ENCODE measurements around the gene ARHGEF2.

ARHGEF2 gene

GRCh38 chr1:155970531-155971167 is 7.7 kb downstream of the ARHGEF2 start:
- DNase-seq: no peak

DNA sequence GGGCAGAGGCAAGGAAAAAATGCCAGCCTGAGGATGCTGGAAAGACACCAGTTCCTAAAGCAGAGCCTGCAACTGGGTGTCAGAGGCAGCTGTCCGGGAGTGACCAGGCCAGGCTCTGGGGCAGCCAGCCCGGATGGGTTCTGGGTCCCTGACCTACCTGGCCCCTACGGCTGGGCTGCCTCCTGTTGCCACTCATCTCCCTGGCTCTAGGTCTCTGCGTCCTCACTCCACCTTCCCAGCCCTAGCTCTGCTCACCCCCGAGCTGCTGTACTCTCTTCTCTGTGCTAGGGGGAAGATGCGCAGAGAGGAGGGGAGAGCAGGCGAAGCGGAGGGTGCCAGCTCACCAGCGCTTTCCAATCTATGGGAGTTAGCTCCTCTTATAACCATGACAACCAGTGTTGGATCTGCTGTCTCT is 9.0 kb downstream of the ARHGEF2 start:
- DNase-seq: no peak

GRCh38 chr1:155968670-155969069 is 9.7 kb downstream of the ARHGEF2 start:
- no peak for DNase-seq

DNA sequence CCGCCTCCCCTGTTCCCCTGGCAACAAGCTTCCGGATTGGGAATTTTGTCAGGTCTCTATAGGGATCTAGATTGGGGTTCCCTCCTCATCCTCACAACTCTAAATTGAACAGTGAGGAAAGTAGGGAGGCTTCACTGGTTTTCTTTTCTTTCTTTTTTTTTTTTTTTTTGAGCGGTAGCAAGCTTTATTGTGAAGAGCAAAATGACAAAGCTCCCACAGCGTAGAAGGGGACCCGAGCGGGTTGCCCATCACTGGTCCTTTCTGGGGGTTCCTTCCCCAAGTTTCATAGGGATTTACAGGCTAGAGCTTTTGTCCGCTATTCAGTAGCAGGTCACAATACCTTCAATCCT is 10.3 kb downstream of the ARHGEF2 start:
- DNase-seq: no peak

GRCh38 chr1:155967341-155968050 is 10.9 kb downstream of the ARHGEF2 start:
- no peak for DNase-seq

- no peak for DNase-seq
These were observed 11.6 kb downstream of the ARHGEF2 start for GRCh38 chr1:155966750-155967149.

- no peak for DNase-seq
These were observed 12.2 kb downstream of the ARHGEF2 start for GRCh38 chr1:155966135-155966534.

DNA sequence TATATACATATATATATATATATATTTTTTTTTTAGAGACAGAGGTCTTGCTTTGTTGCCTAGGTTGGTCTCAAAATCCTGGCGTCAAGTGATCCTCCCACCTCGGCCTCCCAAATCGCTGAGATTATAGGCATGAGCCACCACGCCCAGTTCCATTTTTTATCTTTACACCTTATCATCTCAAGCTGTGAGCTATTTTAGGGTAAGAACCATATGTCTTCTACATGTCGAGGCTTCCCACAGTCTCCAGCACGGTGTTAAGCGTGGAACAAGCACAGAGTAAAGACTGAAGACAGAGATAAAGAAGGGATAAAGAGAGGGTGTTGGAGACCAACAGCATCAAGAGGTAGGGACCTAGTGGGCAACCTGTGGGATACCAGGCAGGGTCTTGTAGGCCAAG is 14.2 kb downstream of the ARHGEF2 start:
- no peak for DNase-seq

- DNase-seq: no peak
These were observed 15.6 kb downstream of the ARHGEF2 start for GRCh38 chr1:155962599-155963211.

DNA sequence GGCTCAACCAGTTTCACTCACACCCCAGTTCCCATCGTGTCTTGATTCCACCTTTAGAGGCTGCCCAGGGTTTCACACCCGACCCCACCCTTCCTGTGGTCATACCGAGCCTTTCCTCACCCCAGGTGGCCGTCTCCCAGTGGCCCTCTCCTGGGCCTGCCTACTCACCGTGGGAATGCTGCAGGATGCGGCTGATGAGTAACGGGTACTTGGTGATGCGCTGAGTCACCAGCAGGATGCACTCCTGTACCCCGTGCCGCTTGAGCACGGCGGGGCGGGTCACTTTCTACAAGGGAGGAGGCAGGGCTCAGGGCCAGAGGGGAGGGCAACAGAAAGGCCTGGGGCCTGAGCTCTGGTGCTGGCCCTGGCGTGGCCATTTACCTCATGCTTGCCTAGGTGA is 16.4 kb downstream of the ARHGEF2 start:
- DNase-seq: no peak

DNA sequence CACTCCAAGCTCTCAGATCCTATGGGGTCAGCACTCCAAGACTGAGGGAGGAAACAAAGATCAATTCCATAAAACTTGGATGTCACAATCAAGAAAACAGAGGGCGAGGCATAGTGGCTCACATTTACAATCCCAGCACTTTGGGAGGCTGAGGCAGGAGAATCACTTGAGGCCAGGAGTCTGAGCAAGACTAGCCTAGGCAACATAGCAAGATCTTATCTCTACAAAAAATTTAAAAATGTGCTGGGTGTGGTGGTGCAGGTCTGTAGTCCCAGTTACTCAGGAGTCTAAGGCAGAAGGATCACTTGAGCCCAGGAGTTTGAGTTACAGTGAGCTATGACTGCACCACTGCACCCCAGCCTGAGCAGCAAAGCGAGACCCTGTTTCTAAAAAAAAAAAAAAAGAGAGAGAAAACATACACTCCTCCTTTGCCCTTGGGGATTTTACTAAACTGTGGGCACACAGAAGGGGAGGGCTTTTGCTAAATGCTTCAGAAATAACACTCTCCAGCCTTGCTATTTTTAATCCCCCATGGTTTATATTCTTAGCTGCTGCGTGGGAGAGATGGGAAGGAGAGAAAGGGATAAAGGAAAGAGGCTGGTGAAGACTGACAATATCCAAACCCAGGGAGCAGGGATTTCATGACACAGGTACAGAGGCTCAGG is 18.1 kb downstream of the ARHGEF2 start:
- DNase-seq: no peak

- DNase-seq: no peak
These were observed 20.9 kb downstream of the ARHGEF2 start for GRCh38 chr1:155957411-155957915.

GRCh38 chr1:155954645-155955044 is 23.7 kb downstream of the ARHGEF2 start:
- no peak for DNase-seq

DNA sequence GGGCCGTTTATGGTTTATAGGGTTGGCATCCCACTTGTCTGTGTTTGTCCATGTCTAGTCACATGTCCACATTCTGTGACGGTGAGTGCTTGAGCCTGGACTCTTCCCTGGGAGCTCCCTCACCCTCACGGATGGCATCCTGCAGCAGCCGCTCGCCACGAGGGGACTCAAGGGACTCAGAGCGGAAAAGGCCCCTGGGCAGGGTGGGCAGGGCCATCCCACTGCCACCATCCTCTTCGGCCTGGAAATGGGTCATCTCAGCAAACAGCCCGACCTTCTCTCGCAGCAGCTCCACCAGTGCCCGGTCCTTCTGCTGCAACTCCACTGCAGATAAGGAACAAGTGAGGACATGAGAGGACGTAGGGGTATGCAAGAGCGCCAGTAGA is 25.8 kb downstream of the ARHGEF2 start:
- DNase-seq: no peak

DNA sequence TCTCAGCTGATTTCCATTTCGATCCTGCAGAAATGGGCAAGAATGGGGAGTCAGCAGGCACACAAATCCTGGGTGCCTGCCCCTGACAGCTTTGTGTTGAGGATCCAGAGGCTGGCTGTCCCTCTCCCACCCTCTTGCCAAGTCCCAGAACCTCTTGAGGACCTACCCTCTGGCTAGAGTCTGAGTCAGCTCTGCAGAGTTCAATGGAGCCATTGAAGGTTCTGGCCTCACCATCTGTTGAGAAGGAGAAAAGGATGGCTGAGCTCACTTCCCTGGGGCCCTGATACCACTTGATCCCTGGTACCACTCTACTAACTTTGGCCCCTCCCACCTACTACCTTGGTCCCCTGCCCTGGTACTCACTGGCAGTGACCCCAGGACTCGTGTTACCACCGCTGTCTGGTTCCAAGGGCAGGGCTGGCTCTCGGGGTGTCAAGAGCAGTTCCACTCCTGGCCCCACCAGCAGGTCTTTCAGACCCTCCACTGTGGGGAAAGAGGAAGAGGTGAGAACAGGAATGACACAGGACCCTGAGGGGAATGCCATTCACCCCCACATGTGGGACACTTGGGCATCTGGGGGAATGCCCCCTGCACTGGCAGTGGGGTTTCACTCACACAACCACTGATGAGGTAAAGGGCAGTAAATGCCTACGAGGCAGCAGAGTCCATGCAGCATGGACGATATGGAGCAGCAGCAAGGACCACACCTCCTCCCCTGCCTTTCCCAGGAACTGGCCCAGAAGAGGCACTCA is 26.4 kb downstream of the ARHGEF2 start:
- no peak for DNase-seq

- DNase-seq: no peak
These were observed 27.5 kb downstream of the ARHGEF2 start for GRCh38 chr1:155950829-155951228.

DNA sequence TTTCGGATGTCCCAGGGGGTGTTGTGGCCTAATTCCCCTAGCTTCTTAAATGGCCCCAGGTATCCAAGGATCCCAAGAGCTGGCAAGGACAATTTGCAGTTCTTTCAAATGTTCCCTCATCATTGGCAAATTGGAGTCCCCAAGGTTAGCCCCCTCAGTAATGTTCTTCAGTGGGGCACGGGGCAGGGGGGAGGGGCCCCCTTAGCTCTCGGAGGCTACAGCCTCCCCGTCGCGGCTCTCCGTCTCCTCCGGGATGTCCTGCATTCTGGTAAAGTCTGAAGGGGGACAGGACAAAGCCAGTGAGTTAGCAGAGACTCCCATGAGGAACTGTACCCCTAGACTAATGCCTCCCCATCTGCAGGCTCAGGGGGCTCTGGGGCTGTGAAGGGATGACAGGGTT is 30.6 kb downstream of the ARHGEF2 start:
- DNase-seq: no peak

DNA sequence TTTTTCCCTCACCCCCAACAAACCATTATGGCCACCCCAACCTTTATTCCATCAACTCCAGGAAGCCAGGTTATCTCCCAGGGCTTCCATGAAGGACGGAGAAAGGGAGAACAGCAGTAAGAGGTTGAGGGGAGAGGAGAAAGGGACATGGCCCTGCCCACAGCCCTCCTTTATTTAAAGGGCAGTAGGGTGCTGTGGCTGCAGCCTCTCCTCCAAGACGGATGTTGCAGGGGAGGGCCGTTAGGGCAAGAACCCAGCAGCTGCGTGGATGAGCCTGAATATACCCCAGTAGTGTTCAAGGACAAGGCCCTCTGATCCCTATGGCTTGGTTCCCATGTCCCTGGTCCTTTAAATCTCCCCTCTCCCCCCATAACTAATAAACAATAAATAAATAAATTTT is 31.1 kb downstream of the ARHGEF2 start:
- DNase-seq: no peak

DNA sequence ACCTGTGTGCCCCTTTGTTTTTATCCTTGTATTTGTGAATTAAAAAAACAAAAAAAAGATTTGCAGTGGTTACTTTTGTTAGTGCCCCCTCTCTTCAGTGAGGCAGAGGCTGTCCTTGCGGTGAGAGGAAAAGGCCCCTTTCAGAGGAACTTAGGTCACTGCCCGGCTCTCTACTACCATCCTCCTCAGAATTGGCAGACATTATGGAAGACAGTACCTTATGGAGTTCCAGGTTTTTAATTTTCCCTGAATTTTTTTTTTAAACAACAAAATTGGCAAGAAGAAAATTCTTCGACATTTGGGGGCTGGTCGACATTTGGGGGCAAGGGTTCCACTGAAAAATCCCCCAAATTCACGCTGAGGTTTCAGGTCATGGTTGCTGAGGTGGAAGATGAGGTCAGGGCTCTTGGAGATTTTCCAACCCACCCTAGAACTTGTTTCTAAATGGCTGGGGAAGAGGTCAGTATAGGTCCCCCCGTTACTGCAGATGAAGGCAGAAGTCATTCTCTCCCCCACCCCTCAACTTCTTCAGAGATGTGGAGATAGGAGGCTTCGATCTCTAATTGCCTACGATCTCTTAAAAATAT is 31.6 kb downstream of the ARHGEF2 start:
- no peak for DNase-seq

- no peak for DNase-seq
These were observed 33.9 kb downstream of the ARHGEF2 start for GRCh38 chr1:155944444-155944799.

- no peak for DNase-seq
These were observed 35.7 kb downstream of the ARHGEF2 start for GRCh38 chr1:155942578-155943141.

DNA sequence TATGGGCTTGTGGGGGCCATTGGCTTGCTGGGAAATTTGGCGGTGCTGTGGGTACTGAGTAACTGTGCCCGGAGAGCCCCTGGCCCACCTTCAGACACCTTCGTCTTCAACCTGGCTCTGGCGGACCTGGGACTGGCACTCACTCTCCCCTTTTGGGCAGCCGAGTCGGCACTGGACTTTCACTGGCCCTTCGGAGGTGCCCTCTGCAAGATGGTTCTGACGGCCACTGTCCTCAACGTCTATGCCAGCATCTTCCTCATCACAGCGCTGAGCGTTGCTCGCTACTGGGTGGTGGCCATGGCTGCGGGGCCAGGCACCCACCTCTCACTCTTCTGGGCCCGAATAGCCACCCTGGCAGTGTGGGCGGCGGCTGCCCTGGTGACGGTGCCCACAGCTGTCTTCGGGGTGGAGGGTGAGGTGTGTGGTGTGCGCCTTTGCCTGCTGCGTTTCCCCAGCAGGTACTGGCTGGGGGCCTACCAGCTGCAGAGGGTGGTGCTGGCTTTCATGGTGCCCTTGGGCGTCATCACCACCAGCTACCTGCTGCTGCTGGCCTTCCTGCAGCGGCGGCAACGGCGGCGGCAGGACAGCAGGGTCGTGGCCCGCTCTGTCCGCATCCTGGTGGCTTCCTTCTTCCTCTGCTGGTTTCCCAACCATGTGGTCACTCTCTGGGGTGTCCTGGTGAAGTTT is 36.4 kb downstream of the ARHGEF2 start:
- DNase-seq: no peak
